ENCODE results near the gene SUSD1.

GRCh38 chr9:112121633-112122032 lies 53.5 kb downstream of the SUSD1 start:
- TF ChIP-seq SP1 (IDR thresholded peaks at IDR 0.05) (no peak), SP1 (CRISPR knock-in tag; IDR thresholded peaks at IDR 0.05) (no peak), HIVEP1 (CRISPR knock-in tag; IDR thresholded peaks at IDR 0.05) (no peak), TFAP4 (IDR thresholded peaks at IDR 0.05; ENCODE audit: borderline replicate concordance, low read depth) (no peak), UBTF (CRISPR knock-in tag; IDR thresholded peaks at IDR 0.05) (no peak), CTCF (CRISPR knock-in tag; IDR thresholded peaks at IDR 0.05) (no peak)

Measured in HepG2 (cell line).